GM15510 (cell line): Measurements from ENCODE around the gene CAMK1D.

ENCODE experiments used
- POLR2A ChIP-seq: IDR thresholded peaks from 3 replicates; pipeline ENCODE4 v1.6.1; 2011; ENCODE audit warnings: borderline replicate concordance; ENCODE audit not compliant: insufficient read length; ENCODE audit errors: extremely low read depth

CAMK1D gene

DNA sequence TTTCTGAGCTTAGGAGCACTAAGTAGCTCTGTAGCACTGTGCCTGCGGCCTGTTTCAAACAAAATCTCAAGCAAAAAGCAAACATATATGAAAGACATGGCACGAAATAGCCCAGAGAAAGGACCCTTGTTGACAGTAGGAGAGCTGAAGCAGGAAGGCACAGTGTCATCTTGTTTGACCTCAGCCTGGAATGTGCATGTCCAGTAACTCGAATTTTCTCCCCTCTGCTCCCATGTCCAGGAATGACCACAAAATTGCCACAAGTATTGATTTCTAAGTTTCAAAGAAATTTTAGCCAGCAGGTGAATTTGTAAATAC is 351.2 kb downstream of the CAMK1D start:
- TF ChIP-seq POLR2A, result no peak

DNA sequence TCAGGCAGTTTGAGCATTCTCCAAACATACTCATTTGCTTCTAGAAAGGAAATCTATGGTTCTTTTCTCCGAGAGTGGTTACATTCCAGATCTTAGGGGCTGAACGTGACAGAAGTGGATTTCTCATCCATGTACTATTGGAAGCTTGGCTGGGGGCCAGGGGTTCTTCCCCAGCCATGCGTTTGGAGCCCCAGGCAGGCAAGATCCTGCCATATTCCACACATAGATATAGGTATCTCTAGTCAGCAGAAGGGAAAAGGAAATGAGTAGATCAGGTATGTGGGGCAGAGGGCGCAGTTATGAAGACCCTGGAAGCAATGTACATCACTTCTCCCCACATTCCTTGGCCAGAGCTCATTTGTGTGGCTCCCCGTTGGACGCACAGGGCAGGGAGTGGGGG is 352.3 kb downstream of the CAMK1D start:
- no peak for TF ChIP-seq POLR2A

DNA sequence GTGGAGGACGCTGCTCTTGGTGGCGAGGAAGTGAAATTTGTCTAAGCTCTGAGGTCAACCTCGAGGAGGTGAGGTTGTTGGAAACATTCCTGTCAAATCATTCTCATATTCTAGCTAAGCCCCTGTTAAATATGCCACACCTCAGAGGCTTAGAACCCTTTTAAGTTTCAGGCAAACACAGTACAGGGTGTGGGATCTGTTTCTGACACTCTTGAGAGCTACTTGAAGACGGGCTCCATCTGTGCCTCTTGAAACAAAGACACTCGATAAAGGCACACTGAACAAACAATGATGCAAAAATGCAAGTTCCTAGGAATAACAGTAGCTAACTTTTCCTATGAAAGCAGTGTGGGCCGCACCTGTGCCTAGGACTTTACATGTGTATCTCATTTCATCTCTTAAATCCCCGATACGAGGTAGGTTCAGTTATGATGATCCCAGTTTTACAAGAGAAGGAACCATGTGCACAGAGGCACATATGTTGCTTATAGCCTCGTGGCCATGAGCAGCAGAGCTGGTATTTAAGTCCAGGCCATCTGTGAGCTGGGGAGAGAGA is 352.9 kb downstream of the CAMK1D start:
- no peak for TF ChIP-seq POLR2A

DNA sequence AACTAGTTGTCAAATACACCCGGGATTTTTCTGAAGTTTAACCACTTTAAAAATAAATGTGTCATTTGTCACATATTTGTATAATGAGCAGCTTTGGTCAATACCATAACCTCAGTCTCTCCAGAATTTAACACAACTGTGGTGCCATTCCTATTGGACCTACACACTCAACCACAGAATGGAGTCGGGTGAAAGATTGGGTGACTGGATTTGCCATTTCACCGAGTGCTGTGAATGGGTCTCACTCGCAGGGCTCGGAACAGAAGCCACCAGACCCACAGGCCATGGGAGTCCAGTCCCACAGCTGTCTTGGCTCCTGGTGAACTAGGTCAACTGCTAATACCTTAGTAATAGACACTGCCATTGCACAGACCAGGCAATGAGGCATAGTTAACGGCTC is 353.8 kb downstream of the CAMK1D start:
- no peak for TF ChIP-seq POLR2A

DNA sequence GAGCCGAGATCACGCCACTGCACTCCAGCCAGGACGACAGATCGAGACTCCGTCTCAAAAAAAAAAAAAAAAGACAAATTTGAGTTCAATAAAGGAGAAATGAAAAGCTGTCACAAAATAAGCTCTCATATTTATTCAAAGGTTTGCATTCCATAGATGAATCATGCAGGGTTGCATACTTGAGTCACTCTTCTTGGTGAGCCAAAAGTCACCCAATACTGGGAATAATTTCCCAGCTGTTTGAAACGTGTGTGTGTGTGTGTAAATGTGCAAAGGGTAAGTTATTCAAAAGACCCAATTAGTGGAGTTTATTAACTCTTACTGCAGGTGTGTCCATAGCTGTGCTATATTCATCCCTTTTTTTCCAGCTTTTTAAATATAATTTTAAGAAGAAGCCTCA is 354.5 kb downstream of the CAMK1D start:
- no peak for TF ChIP-seq POLR2A

DNA sequence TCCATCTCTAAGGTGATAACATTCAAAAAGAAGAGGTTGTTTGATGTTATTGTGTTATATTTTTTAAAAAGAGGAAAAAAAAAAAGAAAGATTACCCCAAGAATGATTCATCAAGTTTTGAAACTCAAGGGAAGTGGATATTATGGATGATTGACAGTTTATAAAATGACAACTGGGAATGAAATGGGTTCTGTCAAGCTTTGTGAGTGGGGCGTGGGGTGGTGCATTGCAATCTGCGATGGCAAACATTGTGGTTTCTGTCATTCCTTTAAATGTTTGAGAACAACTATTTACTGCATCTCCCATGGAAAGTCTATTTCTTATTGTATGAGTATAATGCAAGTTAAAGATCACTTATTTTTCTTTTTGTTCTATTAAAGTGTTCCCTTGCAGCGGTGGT is 355.1 kb downstream of the CAMK1D start:
- no peak for TF ChIP-seq POLR2A

DNA sequence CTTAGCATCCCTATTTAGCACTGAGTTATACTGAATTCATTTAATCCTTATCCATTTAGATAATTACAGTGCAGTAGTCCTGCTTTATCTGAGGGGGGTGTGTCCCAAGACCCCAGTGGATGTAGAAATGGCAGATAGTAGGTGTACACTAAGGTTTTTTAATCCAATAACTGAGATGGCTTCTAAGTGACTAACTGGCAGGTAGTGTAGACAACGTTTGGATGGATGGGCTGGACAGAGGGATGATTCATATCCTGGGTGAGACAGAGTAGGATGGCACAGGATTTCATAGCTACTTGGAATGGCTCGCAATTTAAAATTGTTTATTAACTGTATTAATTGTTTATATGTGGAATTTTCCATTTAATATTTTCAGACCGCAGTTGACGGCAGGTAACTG is 356.6 kb downstream of the CAMK1D start:
- TF ChIP-seq POLR2A, result no peak

DNA sequence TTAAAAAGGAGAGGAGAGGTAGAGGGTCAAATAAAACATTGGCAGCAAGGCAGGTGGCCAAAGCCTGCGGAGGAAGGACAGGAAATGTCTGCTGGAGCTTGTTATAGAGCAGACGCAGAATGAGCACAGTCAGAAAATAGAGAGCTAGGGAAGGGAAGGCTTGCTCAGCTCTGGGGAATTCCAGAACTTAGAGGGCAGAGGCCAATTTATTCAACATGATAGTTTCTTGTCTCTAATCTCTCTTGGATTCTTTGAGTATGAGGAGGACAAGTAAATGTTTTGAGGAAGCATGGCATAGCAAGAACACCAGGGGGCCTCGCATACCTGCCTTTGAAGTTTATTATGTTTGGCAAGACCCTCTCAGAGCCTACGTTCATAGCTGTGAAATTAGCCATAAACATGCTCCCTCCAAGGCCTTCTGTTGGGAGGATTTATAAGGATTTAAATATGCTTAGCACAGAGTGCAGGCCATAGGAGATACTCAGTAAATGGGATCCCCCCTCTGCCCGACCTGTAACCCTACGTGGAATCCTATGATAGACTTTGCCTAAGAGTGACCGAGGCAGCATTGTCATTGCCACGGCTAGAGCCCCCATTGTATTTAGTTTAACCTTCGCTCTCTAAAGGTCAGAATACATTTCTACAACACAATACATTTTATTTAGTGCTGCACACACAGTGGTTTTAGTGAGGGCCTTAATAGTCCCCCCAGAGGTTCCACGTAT is 358.3 kb downstream of the CAMK1D start:
- TF ChIP-seq POLR2A, result no peak

DNA sequence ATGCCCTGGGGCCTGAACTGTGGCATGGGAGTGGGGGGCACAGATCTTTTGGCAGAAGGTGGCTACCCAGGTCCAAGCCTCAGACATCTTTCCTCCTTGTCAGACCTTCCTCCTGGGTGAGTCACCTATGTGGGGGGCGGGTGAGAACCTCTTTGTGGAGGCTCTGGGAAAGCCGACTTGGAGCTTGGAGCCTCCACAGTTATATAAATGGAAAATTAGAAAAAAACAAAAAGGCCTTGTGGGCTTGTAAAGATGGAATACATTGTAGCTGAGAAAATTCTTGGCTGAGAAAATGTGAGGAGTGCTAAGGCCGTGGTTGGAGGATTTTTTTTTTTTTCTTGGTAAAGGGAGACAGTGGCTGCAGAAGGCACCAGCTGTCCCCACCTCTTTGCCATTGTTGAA is 359.7 kb downstream of the CAMK1D start:
- no peak for TF ChIP-seq POLR2A

DNA sequence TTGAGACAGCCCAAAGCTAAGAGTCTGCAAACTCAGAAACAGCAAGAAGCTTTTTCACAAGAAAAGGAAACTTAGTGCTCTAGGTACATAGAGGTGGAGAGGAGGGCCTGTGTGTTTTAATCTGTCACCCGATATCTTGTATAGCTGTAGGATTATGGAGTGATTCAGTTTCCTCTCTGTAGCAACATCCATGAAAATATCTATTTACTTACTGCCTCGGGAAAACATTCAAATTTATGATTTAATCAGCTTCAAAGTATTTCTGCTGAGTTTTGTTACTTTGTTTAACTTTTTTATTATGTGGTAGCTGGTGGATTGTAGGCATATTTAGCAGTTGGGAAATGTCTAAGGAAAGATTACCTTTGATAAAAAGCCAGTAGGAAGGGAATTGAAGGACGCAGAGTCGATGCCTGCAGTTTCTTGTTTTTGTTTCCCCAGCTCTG is 360.2 kb downstream of the CAMK1D start:
- TF ChIP-seq POLR2A, result no peak

DNA sequence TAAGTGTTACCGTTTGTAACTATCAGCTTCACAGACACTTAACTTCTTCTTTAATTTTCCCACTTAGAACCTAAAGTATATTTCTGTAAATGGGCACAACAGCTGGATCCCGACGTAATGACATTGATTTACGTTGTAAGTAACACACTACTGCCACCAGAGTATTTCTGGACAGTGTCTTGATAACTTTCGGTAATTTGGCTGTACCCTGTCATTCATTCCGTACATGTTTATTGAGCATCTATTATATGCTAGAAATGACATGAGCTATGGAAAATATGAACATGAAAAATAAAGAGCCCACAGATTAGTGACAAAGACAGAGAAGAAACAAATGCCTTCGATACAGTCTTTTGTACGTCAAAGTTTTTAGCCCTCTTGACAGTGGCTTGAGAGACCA is 360.8 kb downstream of the CAMK1D start:
- TF ChIP-seq POLR2A, result no peak

DNA sequence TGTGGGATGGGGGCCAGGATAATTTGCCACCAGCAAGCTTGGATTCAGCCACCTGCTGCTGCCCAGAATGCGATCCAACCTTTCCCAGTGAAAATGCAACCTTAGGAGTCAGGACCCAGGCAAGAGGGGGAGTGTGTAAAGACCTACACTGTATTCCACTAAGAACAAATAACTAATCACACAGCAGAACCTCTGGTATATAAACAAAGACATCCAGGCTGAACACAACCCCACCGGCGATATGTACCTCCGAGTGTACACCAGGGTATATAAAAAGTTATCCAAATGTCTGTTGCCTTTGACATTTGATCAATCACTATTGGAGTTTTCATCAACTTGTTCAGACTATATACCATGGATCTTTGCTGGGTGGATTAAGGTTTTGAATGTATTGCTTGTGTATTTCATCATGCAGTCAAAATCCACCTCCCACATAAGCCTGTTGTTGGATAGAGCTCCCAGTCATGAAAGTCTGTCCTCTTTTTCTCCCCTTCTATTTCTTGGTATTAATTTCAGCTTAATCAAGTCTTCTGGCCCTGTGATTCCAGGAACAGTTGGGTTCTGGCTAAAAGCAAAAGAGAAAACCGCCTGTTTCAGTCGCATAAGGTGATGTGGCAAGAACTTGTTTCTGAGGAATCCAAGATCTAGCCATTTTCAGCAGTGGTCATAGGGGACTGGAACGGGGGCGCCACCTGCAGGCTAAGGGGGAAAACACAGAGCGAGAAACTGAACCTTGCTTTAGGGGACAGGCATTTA is 361.4 kb downstream of the CAMK1D start:
- no peak for TF ChIP-seq POLR2A

DNA sequence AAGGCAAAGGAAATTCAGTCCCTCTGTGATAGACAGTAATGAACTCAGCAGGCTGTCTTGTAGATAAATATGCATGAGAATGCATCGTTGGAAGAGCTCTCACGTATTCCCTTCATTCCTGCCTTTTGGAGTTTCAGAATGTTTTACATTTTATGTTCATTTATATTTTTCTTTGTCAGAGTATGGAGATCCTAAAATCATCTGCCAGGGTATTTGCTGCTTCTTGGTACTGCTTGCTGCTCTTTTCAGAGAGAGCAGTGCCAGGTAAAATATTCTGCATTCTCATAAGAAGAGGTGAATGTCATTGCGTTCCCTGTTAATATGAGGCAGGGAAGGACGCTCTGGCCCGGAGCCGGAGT is 362.0 kb downstream of the CAMK1D start:
- no peak for TF ChIP-seq POLR2A

DNA sequence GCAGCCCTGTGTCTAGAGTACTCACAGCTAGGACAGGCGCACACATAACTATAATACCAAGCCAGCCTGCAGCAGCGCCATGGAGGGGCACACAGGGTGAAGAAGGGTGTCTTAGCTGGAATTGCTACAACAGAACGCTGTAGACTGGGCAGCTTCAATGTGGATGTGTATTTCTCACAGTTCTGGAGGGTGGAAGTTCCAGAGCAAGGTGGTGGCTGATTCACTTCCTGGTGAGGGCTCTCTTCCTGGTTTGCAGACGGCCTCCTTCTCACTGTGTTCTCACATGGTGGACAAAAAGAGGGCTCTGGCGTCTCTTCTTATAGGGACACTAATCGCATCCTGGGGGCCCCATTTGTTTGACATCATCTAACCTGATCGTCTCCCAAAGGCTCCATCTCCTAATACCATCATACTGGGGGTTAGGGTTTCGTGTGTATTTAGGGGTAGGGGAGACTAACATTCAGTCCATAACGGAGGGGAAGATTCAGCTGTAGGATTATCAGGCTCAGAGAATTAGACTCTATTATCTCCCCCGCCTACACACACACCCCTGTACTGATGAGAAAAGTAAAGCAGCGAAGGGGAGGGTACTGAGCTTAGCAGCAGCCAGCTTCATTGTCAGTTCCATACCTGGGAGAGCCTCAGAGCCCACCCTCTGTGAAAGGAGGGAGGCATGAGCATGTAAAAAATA is 363.1 kb downstream of the CAMK1D start:
- TF ChIP-seq POLR2A, result no peak

DNA sequence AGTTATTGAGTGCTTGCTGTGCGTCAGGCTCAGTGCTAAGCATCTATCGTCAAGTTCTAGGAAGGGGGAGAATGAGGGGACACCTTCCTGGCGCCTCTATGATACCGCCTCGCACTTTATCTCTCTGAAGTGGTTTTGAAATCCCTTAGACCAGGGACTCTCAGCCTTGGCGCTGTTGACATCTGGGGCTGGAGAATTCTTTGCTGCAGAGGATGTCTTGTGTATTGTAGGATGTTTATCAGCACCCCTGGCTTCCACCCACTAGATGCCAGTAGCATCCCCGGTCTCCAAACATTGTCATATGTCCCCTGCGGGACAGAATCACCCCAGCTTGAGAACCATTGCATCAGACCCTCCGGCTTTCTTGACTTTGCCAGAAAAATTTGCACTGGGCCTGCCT is 366.7 kb downstream of the CAMK1D start:
- no peak for TF ChIP-seq POLR2A
